Heart left ventricle (tissue), 16 donors: ENCODE data around the gene CMIP. TPM values are rescaled to one million over a fixed set of nuclear protein-coding genes. Genes with fewer than 3 reads are reported as not detected.
A peak's percentile ranks its signal among the peaks of the same experiment; 100 is the strongest.
"Not testable (repeated sequence)": the region's sequence is repeated elsewhere in the genome, so short reads cannot be mapped to it uniquely, and the experiment has no call there.

Source experiments
- ATAC-seq, 4 donors: fragments of 200-7000 bp; cut with Tn5 transposase; one replicate each; pipeline ENCODE4 v1.9.1; 2020 to 2022; ENCODE audit warnings: moderate library complexity in 4 of 4, mild to moderate bottlenecking in 3 of 4, moderate number of reproducible peaks in 1 of 4
- DNase-seq, 5 donors: peaks; one replicate each; pipeline ENCODE4 v3.0.0-alpha.2; 2020
- H3K27ac ChIP-seq, 12 donors: fragments of 200-600 bp; sonication (generic) in 4 of 12; one replicate each; pipeline versions ENCODE4 v1.5.0 to v1.8.0; 2016 to 2022; ENCODE audit warnings: mild to moderate bottlenecking in 2 of 12
- H3K27me3 ChIP-seq, 9 donors: fragments of 200-600 bp; sonication (generic) in 2 of 9; one replicate each; pipeline versions ENCODE4 v1.5.1 to v1.8.0; 2016 to 2022; ENCODE audit warnings: mild to moderate bottlenecking in 3 of 9
- H3K36me3 ChIP-seq, 9 donors: fragments of 200-600 bp; sonication (generic) in 2 of 9; one replicate each; pipeline versions ENCODE4 v1.5.0 to v1.8.0; 2018 to 2022; ENCODE audit warnings: mild to moderate bottlenecking in 2 of 9
- H3K4me1 ChIP-seq, 12 donors: fragments of 200-600 bp; sonication (generic) in 4 of 12; one replicate each; pipeline versions ENCODE4 v1.5.0 to v1.8.0; 2016 to 2022; ENCODE audit warnings: mild to moderate bottlenecking in 3 of 12
- H3K4me3 ChIP-seq, 12 donors: fragments of 200-600 bp; sonication (generic) in 4 of 12; one replicate each; pipeline versions ENCODE4 v1.5.0 to v1.8.0; 2017 to 2022; ENCODE audit warnings: mild to moderate bottlenecking in 9 of 12, moderate library complexity in 4 of 12
- H3K9me3 ChIP-seq, 12 donors: fragments of 200-600 bp; sonication (generic) in 4 of 12; one replicate each; pipeline versions ENCODE4 v1.5.0 to v1.8.0; 2016 to 2022; ENCODE audit warnings: mild to moderate bottlenecking in 1 of 12
- CTCF ChIP-seq, 12 donors: fragments of 200-600 bp; sonication (generic) in 4 of 12; IDR thresholded peaks; one replicate each; pipeline versions ENCODE4 v1.5.0 to v1.8.0; 2018 to 2022; ENCODE audit warnings: antibody characterized with exemption in 12 of 12, mild to moderate bottlenecking in 5 of 12
- POLR2A ChIP-seq, 2 donors: fragments of 450-650 bp; IDR thresholded peaks; one replicate each; pipeline ENCODE4 v1.6.1; 2017; ENCODE audit warnings: antibody characterized with exemption in 2 of 2, mild to moderate bottlenecking in 2 of 2, moderate library complexity in 2 of 2
- WGBS, 4 donors: extraction: QIAGEN DNeasy Blood & Tissue Kit in 2 of 4; methylation state at CpG; one replicate each; pipeline versions ENCODE4 v1.1.5 to v1.1.7; 2013 to 2018; 5-methylcytosine and 5-hydroxymethylcytosine counted together
- intact Hi-C, 10 donors: fragments of 100-400 bp; cut with DNase I; formaldehyde crosslinking; loops; one replicate each; pipeline versions ENCODE4 v1.11.1 to v1.14.2; 2022
- polyA plus RNA-seq, 2 donors: library from polyadenylated mRNA; stranded (reverse); fragments of 200-250 nt; gene quantifications; one replicate each; pipeline ENCODE4 v1.2.3, GENCODE V29; 2013
- total RNA-seq, 9 donors: library from RNA; depleted of rRNA in 2 of 9; stranded (reverse); fragments of >200 nt in 2 of 9; fragmentation: NEBNext Ultra II Directional in 3 of 9; extraction: Animal tissue kit (Norgen Biotek cat#: 25700) in 3 of 9; gene quantifications; one replicate each; pipeline versions ENCODE4 v1.1.0 to v1.2.4, GENCODE V29; 2016 to 2023
- donor health status: ischemic (EF 13 %, LVEDD 7.1; RV severe dilation, severe dysfunction).
- donor health status: healthy with polysubstance abuse.
- donor health status: DM: no; HTN: yes; CAD: no.
- donor health status: DM: no; HTN: no; CAD: no.
- donor health status: ischemic (EF 25% LVEDD 6.9; RV normal size, moderate dysfunction).
- donor health status: ischemic (EF 25% LVEDD 5.7; RV mildly dilated, moderate dysfunction).
- donor health status: healthy.
- donor health status: DM: yes; HTN: yes; CAD: no.
- donor health status: ischemic (EF 35%, LVEDD 5.7; RV mildly dilated, moderate dysfunction).
- donor health status: nonischemic (EF 11% LVEDD 7.7; RV severe dilation, severe dysfunction).
- donor health status: DM: yes; HTN: yes; CAD: no.
- donor health status: PGD.
- donor health status: ischemic (EF 29% LVEDD 5.4; RV normal size, mild dysfunction).
- donor health status: nonischemic (EF 23%, LVEDD 6.1; RV moderate dilation, normal function).

Gene CMIP
- total and polyA plus RNA-seq, 11 donors = 4.1 to 48.8 (median 10.6) TPM

- intact Hi-C loops = no loop called here
- TF ChIP-seq POLR2A (IDR thresholded peaks at IDR 0.05) = no peak
- TF ChIP-seq CTCF (IDR thresholded peaks at IDR 0.05) = no peak
- Histone ChIP-seq H3K27ac (no peak overlapping the region), H3K36me3 (peaks cover 0 to 30% (median 13%) of the 10 kb centered on the region in 9 donors), H3K4me1 (no peaks in the 10 kb centered on the region), H3K4me3 (no peak overlapping the region), H3K9me3 (no peaks in the 10 kb centered on the region), H3K27me3 (no peaks in the 10 kb centered on the region)
- DNase-seq (no peak), ATAC-seq (no peak)
- 79 to 90% (median 88%) methylated on average over 7 of the region's 7 CpGs for WGBS, 4 donors
Observed at GRCh38 chr16:81688182-81688581, 243.6 kb downstream of the CMIP start.

- H3K4me1 ChIP-seq, H3K4me3 ChIP-seq, H3K27ac ChIP-seq, DNase-seq, intact Hi-C loops, ATAC-seq, H3K27me3 ChIP-seq, H3K9me3 ChIP-seq: not testable (repeated sequence)
- WGBS, 4 donors = 76 to 90% (median 78%) methylated on average over 5 of the region's 5 CpGs
- peaks cover 0 to 37% (median 19%) of the 10 kb centered on the region in 9 donors for H3K36me3 ChIP-seq
Observed at GRCh38 chr16:81688839-81689238, 244.2 kb downstream of the CMIP start.

- Histone ChIP-seq H3K4me3 (no peak overlapping the region), H3K36me3 (peaks cover 0 to 47% (median 22%) of the 10 kb centered on the region in 9 donors), H3K27ac (peak overlapping the region in 1 of 12 donors; percentile 85), H3K27me3 (no peaks in the 10 kb centered on the region), H3K9me3 (no peaks in the 10 kb centered on the region), H3K4me1 (peaks cover 0 to 30% (median 12%) of the 10 kb centered on the region in 12 donors)
- DNase-seq = no peak
- ATAC-seq = no peak
- intact Hi-C loops = loop anchor here in 3 of 10 donors (10.0 kb wide), 2 partner anchors 67 to 287 kb away; no protein-coding TSS in a partner anchor
- WGBS, 4 donors = 94 to 97% (median 96%) methylated on average over 16 of the region's 16 CpGs
- TF ChIP-seq CTCF (IDR thresholded peaks at IDR 0.05) = no peak
- TF ChIP-seq POLR2A (IDR thresholded peaks at IDR 0.05) = no peak
Observed at GRCh38 chr16:81692021-81692420, 247.4 kb downstream of the CMIP start.

GRCh38 chr16:81692571-81692970, 248.0 kb downstream of the CMIP start:
- ATAC-seq (no peak), DNase-seq (no peak)
- WGBS, 4 donors = 96 to 97% (median 97%) methylated on average over 14 to 15 of the region's 15 CpGs
- H3K9me3 ChIP-seq = no peaks in the 10 kb centered on the region
- intact Hi-C loops = loop anchor here in 3 of 10 donors (10.0 kb wide), 2 partner anchors 68 to 288 kb away; no protein-coding TSS in a partner anchor
- peaks cover 0 to 53% (median 22%) of the 10 kb centered on the region in 9 donors for H3K36me3 ChIP-seq
- TF ChIP-seq POLR2A (IDR thresholded peaks at IDR 0.05) (no peak), CTCF (IDR thresholded peaks at IDR 0.05) (no peak)
- H3K27ac ChIP-seq = peak overlapping the region in 1 of 12 donors; percentile 85
- no peak overlapping the region for H3K4me3 ChIP-seq
- peaks cover 0 to 36% (median 18%) of the 10 kb centered on the region in 12 donors for H3K4me1 ChIP-seq
- H3K27me3 ChIP-seq = no peaks in the 10 kb centered on the region
